ENCODE data around the gene CARF.
"Not testable (repeated sequence)": the region's sequence is repeated elsewhere in the genome, so short reads cannot be mapped to it uniquely, and the experiment has no call there.

The CARF gene

DNA sequence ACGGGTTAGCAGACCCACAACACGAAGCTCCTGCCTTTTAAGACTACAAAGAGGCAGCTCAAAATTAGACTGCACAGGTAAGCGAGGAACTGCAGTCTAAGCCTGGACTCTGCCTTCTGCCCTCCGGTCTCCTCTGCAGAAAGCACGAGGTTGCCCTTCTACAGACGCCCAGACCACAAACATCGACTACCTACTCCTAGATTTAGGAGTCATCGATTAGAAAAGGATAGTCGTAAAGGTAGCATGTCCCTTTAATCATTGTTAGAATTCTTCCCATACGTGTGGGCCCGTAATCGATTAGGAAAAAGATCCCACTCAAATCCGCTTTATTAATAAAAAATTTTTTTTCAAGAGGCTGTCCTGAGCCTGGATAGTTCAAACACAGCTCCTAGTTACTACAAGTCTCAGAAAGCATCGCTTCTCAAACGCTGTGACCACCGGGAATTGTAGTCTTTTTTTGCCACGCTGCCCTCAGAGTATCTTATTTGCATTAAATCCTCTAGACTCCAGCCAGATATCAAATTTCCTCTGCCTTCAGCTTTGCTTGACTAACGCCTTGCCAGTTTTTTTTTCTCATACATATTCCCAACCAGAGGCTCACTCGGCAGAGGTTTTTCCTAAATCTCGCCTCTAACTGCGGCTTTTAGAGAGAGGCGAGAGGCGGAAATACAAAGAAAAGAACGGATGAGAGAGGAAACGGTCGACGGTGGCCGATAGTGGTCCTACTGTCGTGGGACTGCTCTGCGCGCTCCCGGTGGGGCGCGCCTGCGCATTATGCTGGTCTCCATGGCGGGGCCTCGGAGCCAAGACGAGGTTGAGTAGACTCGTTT, at the start of gene CARF, which contains the start of gene WDR12:
Gene CARF, plus strand, starts transcription at position 764 of the 830 bp plus-strand sequence. CDS start 29,628 bp downstream, outside the sequence.
Gene WDR12, minus strand, starts transcription at position 162 of the 830 bp plus-strand sequence. CDS start 197 bp downstream, outside the sequence.
- peak; percentile 90 for DNase-seq

DNA sequence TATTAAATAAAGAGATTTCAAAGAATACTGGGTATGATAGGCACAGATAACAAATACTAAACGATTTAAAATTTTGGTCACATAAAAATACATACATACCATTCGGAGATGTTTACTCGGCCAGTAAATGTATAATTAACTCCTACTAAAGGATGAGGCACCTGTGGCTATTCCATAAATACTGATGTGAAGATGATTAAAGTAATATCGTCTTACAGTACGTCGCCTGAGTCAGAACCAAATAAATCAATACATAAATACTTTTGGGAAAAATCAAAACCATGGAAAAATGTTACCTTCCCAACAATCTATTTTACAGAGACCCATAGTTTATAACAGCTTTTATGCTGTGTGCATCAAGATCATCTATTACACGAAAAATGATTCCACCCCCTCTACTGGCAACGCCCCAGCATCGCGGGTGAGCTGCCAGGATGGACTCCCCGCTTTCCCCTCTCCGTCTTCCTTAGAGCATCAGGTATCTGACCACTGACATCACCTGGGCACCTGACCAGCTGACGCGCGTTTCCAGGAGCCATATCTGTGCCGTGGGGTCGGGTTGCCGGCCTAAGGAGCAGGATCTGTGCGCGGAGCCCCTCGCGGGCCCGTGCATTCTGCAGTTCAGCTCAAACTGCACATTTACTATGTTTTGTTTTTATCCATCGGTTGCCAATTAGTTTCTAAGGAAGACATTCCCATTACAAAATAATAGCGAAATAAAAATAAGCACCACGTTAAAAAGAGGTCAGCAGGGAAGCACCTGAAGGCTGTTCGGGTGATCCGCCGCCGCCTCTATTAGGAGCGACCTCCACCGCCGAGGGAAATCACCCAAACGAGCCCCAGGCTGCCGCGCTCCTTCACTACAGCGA, 41.4 kb upstream of the CARF start:
- DNase-seq: peak; percentile 93

DNA sequence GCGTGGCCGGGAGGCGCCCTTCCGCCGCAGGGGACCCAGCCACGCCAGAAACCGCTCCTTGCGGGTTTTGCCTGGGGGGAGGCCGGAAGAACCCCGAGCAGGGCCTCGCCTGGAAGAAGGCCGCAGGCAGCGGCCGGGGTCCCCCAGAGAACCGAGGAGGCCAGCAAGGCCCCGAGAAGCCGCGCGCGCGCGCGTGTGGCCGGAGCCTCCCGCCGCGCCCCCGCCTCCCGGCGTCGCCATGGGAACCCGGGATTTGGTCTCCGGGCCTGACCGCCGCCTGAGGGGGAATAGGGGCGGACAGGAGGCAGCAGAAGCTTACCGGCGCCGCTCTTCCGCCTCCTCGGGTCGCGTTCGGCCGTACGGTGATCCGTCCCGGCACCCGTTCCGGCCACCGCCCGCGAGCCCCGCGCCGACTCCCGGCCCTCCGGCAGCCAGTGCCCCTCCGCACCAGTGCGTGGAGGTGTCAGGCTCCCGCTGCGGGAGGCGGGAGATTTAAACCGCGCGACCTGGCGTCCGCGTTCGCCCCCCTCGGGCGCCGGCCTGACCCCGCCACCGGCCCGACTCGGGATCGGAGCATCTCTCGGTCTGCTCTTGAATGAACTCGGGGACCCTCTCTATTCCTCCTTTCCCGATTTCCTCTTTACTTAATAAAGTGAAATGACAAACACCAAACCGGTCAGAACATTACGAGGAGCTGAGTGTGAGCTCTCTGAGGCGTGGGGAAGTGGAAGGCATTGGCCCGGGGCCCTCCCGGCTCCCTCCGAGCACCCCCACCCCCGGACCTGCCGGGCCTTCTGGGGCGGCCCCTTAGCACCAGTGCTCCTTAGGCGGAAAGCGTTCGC, 40.6 kb upstream of the CARF start, which contains the start of gene ICA1L:
Gene ICA1L, minus strand, starts transcription at position 467 of the 842 bp plus-strand sequence. CDS start 42,757 bp downstream, outside the sequence.
- peak; percentile 65 for DNase-seq

- no peak for DNase-seq
Observed at GRCh38 chr2:202877699-202878098, 34.4 kb upstream of the CARF start.

DNA sequence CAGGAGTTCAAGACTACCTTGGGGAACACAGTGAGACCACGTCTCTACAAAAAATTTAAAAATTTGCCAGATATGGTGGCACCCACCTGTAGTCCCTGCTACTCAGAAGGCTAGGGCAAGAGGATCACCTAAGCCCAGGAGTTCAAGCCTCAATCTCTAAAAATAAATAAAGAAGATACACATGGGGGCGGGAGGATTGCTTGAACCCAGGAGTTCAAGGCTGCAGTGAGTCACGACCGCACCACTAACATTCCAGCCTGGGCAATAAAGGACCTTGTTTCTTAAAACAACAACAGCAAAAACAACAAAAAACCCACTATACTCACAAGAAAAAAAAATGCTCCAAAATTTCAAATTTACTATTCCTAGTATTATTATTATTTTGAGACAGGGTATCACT, 30.5 kb upstream of the CARF start:
- DNase-seq: no peak

DNA sequence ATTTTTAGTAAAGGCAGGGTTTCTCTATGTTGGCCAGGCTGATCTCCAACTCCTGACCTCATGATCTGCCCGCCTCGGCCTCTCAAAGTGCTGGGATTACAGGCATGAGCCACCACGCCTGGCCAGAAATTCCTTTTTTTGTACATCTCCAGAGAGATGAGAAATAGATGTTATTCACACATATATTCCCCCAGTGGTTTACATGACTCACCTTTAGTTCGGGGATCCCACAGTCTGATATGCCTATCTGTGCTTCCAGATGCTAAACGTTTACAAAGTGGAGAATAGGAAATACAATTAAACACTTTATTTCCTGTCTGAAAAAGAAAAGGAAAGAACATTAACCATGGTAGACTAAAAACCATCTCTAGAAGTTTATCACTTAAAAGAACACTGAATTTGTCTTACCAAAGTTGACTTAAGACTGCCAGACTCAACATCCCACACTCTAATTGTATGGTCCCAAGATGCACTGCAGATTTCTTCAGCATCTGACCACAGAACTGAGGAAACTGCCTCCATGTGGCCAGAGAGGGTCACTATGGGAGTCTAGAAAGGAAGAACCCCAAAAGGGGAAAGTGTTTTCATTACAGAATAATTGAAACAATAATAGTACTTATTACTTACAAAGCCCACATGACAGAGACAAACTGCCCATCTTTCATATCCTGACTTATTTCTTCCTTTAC, 27.9 kb upstream of the CARF start:
- no peak for DNase-seq

DNA sequence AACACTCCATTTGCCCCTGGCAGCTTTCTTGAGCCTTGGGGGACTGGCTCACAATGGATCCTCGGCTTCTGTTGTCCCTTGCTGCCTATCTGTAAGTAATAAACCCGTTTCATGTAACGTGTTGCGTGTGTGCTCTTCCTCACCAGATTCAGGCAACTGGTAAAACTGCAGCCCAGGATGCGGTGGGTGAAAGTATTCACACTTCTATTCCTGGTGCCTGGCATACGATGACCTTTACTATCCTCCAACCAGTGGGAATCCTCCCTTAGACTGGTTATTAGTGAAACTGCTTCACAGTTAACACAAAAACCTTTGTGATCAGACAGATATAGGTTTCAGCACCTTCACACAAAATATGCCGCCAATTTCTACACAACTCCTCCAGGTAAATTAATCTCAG, 26.9 kb upstream of the CARF start:
- no peak for DNase-seq

- DNase-seq: not testable (repeated sequence)
Observed at GRCh38 chr2:202905507-202905906, 6.6 kb upstream of the CARF start.

GRCh38 chr2:202908186-202908585, 3.9 kb upstream of the CARF start:
- DNase-seq: no peak

DNA sequence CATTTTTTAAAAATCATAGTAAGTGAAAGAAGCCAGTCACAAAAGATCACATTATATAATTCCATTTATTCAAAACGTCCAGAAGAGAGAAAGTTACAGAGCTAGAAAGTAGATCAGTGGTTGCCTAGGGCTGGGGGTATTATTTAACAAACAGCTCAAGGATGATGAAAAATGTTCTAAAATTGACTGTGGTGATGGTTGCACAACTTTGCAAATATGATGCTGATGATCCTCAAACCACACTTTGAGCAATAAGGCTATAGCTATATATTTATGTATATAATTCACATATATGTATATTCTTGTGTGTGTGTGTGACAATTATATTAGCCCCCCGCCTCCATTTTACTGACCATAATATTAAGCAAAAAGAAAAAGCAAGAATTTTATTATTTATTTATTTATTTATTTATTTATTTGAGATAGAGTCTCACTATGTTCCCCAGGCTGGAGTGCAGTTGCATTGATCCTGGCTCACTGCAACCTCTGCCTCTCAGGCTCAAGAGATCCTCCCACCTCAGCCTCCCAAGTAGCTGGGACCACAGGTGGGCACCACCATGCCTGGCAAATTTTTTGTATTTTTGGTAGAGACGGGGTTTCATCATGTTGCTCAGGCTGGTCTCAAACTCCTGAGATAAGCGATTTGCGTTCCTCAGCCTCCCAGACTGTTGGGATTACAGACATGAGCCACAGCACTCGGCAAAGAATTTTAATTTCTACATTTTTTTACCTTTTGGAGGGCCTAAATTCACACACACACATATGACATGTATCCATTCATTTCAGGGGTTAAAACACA, 2.5 kb upstream of the CARF start:
- DNase-seq: no peak

GRCh38 chr2:202910250-202910649, 1.8 kb upstream of the CARF start:
- not testable (repeated sequence) for DNase-seq

GRCh38 chr2:202910698-202911097, 1.4 kb upstream of the CARF start:
- DNase-seq: no peak

DNA sequence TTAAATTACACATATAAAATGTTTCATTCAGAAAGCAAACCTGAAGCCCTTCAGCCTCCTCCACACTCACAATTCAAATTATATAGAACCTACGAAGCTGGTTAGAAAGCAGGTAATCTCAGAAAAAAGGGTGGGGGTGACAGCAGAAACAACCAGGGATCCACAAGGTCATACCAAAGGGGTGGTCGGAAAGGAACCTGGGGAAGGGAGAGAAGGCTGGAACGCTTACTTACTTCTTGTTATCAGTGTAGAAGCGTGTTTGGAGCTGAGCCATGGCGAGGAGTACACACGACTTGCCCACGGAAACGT, 918 bp upstream of the CARF start:
- no peak for DNase-seq

DNA sequence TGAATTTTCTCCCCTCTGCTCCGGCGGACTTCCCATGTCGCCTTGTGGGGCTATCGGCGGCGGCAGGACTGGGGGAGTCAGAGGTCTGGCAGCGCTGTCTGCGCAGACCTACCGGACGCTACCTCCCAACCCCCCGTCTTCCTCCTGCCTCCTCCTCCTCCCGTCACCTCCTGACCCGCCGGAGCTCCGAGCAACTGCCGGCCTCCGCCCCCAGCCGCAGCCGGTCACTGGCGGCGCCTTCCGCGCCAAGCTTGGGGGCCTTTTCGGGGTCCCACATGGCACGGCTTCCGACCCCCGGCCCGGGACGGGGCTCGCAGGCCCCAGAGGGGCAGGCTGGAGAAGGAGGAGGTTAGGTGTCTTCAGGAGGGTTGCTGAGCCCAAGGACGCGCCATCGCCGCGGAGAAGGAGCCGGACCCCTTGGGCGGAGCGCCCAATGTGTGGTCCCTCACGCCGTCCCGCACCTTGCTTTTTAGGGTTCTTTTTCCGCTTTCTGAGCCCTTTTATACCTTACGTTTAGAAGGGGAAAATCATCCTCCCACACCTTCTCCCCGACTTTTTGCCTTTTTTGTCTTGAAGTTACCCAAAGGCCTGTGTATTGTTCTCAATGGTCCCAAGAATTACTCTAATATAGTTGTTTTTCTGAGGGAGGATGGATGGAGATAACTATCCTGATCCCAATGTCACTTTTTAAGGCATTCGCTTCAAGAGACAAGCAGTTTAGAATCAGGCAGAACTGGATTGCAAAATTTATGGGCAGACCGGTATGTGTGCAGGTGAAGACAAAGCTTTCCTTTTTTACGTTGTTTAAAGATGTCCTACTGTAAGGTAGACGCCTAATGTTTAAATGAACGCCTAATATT, 497 bp downstream of the CARF start:
- DNase-seq: not testable (repeated sequence)

- DNase-seq: no peak
Observed at GRCh38 chr2:202918860-202919259, 6.8 kb downstream of the CARF start.

DNA sequence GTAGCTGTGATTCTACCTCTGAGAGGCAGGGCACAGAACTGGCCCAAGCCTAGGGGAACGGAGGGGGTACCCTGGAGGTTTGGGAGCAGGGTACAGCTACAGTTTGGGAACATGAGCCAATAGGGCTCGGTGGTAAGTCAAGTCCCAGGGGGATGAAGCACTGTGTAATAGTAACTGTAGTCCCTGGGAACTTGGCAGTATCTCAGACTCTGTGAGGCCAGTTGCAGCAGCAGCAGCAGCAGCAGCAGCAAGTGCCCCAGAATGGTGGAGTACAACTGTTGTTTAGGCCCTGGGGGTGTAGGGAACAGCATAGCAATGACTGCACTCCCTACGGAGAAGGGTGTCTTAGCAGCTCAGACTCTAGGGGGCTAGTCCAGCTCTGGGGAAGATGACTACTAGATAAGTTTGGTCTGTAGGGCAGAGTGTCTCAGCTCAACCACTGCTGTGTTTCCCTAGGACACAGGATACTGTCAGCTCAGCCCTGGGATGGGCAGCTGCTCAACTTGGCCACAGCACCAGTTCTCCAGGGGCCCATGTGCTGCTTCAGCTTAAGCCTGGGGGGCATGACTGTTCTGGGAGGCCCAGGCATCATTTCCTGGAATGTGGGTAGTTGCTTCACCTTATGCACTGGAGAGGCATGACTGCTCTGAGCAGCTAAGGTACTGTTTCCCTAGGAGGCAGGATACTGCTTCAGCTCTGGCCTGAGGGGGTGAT, 20.5 kb downstream of the CARF start:
- DNase-seq: no peak

GRCh38 chr2:202933139-202933510, 21.1 kb downstream of the CARF start:
- no peak for DNase-seq

- DNase-seq: no peak
Observed at GRCh38 chr2:202933958-202934357, 21.9 kb downstream of the CARF start.

DNA sequence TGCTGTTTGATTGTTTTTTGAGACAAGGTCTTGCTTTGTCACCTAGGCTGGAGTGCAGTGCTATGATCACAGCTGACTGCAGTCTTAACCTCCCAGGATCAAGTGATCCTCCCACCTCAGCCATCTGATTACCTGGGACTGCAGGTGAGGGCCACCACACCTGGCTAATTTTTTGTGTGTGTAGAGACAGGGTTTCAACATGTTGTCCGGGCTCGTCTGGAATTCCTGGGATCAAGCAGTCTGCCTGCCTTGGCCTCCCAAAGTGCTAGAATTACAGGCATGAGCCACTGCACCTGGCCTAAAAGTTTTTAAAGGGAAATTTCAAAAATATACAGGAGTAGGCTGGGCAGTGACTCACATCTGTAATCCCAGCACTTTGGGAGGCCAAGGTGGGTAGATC, 22.4 kb downstream of the CARF start:
- no peak for DNase-seq

DNA sequence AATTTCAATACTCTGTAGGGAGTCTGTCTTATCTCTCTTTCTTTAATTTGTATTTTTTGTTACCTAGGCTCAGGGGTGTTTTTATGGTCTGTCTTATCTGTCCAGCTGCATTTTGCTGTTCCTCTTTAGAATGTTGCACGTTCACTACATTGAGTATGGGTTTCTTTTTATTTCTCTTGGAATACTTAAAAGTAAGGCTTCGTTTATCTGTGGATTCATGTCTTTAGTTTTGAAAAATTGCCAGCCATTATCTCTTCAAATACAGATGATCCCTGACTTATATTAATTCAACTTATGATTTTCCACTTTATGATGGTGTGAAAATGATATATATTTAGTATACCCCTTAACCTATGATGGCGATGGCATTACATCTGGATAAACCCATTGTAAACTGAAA, 26.9 kb downstream of the CARF start:
- no peak for DNase-seq
